HG03342 (cell line): Measurements from ENCODE around the gene FMNL3.

Experiments used
- ATAC-seq: cut with Tn5 transposase; IDR thresholded peaks from one replicate; pipeline ENCODE4 v1.9.1; 2021; ENCODE audit warnings: mild to moderate bottlenecking, moderate library complexity; ENCODE audit not compliant: unreplicated experiment

FMNL3 gene

GRCh38 chr12:49636574-49636973, 70.6 kb downstream of the FMNL3 start:
- ATAC-seq = no peak

- ATAC-seq = no peak
These were observed 71.5 kb downstream of the FMNL3 start for GRCh38 chr12:49635656-49636055.

GRCh38 chr12:49635036-49635435, 72.2 kb downstream of the FMNL3 start:
- ATAC-seq = no peak

- no peak for ATAC-seq
These were observed 73.4 kb downstream of the FMNL3 start for GRCh38 chr12:49633703-49634345.

- no peak for ATAC-seq
These were observed 74.1 kb downstream of the FMNL3 start for GRCh38 chr12:49632986-49633702.

DNA sequence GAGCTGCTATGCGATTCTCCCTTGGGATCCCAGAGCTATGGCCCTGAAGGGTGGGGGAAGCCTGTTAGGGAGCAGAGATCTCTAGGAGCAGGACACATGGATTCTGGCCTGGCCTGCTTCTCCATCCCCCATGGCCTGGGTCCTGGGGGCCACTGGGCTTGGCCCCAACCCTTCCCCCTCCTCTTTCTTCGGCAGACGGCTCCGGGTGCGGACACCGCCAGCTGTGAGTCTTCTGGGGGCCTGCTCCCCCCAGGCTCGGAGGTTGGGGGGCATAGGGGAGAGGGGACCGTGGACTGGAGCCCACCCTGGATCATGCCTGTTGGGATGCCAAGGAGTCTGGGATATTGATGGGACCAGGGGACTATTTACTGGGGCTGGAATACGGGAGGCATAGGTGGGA, 74.8 kb downstream of the FMNL3 start:
- no peak for ATAC-seq

- ATAC-seq = no peak
These were observed 75.8 kb downstream of the FMNL3 start for GRCh38 chr12:49631336-49631907.

DNA sequence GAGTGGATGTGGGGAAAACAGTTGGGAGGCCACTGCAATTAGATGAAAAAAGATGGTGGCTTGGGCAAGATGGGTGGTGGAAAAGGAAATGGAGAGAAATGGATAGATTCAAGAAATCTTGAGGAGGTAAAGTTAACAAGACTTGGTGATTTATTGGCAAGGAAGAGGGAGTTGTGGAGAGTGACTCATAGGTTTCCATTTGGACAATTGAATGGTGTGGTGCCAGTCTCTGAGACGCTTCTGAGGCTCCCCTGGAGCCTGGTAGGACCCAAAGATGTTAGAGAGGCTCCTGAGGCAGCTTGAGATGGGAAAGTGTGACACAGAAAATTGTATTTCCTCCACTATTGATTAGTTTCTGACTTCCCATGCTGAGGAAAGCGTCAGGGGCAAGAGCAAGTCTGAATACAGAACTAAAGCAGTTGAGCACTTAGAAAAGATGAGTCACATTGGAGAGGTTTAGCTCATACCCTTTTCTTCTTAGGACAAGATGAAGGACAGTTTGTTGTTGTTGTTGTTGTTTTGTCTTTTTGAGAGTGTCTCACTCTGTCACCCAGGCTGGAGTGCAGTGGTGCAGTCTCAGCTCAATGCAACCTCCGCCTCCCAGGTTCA, 79.3 kb downstream of the FMNL3 start:
- no peak for ATAC-seq

- no peak for ATAC-seq
These were observed 80.4 kb downstream of the FMNL3 start for GRCh38 chr12:49626836-49627235.

GRCh38 chr12:49626169-49626835, 80.9 kb downstream of the FMNL3 start:
- ATAC-seq = no peak

GRCh38 chr12:49624921-49625577, 82.2 kb downstream of the FMNL3 start:
- no peak for ATAC-seq

GRCh38 chr12:49623142-49623904, 83.9 kb downstream of the FMNL3 start, which contains the start of gene PRPF40B:
PRPF40B (plus strand) TSS chr12:49623561; CDS start chr12:49623591, 30 bp downstream.
- peak; percentile 76 for ATAC-seq

DNA sequence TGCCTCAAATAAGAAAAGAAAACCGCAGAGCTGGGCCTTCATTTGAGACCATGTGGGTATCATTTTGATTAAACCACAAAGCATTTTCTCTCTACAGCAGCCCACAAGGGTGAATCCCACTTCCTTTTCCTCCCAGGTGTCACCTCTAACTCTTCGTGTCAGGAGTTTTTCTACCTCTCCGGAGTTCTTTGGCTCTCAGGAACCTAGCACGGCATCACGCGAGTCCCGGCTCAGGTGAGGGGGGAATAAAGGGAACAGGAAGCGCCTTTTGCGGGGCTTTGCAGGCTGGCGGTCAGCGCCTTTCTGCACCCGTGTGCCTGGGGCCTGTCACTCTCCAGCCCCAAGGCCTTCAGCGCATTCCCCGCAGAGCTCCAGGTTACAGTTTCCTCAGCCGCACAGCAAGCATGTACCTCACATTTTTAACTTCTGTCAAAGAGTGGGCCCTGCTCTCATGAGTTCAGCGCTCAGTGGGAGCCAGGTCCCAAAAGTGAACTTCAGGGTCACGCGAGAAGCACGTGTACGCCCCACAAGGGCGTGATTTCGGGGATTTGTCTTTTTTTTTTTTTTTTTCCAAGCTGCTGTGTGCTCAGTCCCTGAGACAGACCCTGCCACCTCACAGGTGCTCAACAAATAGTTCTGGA, 84.6 kb downstream of the FMNL3 start:
- ATAC-seq = peak; percentile 28

GRCh38 chr12:49621651-49622500, 85.3 kb downstream of the FMNL3 start:
- ATAC-seq = no peak

DNA sequence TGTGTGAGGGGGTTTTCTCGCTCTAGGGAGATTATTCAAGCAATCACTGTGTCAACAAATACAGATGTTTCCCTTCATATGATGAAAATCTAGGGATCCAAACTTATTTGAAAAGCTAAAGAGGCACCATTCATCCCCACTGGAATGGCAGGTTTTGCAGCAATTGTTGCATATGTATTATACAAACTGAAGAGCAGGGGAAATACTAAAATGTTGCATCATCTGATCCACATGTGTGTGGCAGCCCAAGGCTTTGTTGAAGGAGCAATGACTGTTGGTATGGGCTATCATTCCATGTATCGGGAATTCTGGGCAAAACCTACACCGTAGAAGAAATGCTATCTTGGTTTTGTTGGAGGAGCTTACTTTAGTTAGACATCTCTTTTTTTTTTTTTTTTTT, 87.9 kb downstream of the FMNL3 start:
- ATAC-seq = no peak

DNA sequence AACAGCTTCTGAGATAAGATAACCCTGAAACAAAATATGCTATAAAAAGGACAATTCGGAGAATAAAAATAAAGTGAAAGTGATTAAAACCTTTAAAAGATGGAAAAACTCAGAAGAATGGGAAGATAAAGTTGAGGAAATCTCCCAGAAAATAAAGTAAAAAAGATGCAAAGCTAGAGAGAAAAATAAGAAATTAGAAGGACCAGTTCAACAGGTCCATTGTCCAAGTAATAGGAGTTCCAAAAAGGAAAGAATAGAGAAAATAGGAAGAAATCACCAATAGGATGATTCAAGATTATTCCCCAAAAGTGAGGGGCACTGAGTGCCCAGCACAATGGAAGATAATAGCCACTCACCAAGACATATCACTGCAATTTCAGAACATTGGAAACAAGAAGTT, 88.6 kb downstream of the FMNL3 start:
- no peak for ATAC-seq

DNA sequence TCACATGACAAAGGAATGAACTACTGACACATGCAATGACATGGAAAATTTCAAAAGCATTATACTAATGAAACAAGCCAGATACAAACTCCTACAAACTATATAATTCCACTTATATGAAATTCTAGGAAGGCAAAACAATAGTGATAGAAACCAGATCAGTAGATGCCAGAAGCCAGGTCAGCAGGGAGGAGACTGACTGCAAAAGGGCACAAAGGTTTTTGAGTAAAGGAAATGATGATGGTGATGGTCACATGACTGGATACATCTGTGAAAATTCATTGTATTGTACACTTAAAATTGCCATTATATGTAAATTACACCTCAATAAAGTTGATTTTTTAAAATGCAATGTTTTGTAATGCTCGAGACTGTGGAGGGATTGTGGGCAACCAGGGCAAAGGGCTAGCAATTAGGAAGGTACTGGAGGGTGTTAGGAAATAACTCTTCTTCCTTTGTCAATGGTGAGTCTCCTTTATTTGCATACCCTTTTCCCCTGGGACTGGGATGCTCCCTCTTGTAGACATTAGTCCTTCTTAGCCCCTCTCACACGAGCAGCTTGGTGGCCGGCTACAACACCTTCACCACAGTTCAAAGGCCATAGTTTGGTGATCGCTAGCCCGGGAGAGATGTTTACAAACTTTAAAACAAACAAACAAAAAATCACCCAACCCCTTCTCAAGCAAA, 90.5 kb downstream of the FMNL3 start:
- ATAC-seq = no peak

DNA sequence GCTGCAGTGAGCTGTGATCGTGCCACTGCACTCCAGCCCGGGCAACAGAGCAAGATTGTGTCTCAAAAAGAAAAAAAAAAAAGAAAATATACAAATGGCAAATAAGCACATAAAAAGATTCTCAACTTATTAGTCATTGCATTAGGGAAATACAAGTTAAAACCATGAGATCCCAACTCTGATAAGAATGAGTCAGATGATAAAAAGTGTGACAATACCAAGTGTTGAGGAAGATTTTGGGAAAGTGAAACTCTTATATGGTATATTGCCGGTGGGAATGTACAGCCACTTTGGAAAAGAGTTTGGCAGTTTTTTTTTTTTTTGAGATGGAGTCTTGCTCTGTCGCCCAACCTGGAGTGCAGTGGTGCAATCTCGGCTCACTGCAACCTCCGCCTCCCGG, 91.5 kb downstream of the FMNL3 start:
- ATAC-seq = no peak
